ENCODE data around the gene FZD7.

FZD7 gene

GRCh38 chr2:202002381-202002780, 31.3 kb upstream of the FZD7 start:
- no peak for FAIRE-seq

GRCh38 chr2:202005272-202005887, 28.3 kb upstream of the FZD7 start:
- FAIRE-seq = no peak
- DNase-seq (ENCODE audit: insufficient read length, low spot score) = no peak
- TF ChIP-seq POLR2A (IDR thresholded peaks at IDR 0.05; ENCODE audit: low read depth, low read length) = no peak

More at GRCh38 chr2:202002381-202002780, 31.3 kb upstream of the FZD7 start:
- TF ChIP-seq POLR2A (IDR thresholded peaks at IDR 0.05; ENCODE audit: low read depth, low read length) = no peak
- DNase-seq (ENCODE audit: insufficient read length, low spot score) = no peak

GRCh38 chr2:202006301-202006700, 27.4 kb upstream of the FZD7 start:
- TF ChIP-seq POLR2A (IDR thresholded peaks at IDR 0.05; ENCODE audit: low read depth, low read length) = no peak
- FAIRE-seq = no peak
- no peak for DNase-seq (ENCODE audit: insufficient read length, low spot score)

GRCh38 chr2:202007015-202007982, 26.4 kb upstream of the FZD7 start:
- DNase-seq (ENCODE audit: insufficient read length, low spot score) = no peak
- no peak for TF ChIP-seq POLR2A (IDR thresholded peaks at IDR 0.05; ENCODE audit: low read depth, low read length)
- FAIRE-seq = no peak

- FAIRE-seq (no peak), DNase-seq (ENCODE audit: insufficient read length, low spot score) (no peak)
- no peak for TF ChIP-seq POLR2A (IDR thresholded peaks at IDR 0.05; ENCODE audit: low read depth, low read length)
These were observed 25.7 kb upstream of the FZD7 start for GRCh38 chr2:202007983-202008354.

- no peak for TF ChIP-seq POLR2A (IDR thresholded peaks at IDR 0.05; ENCODE audit: low read depth, low read length)
- DNase-seq (ENCODE audit: insufficient read length, low spot score) = no peak
- FAIRE-seq = no peak
These were observed 24.6 kb upstream of the FZD7 start for GRCh38 chr2:202009019-202009481.

GRCh38 chr2:202009581-202009980, 24.1 kb upstream of the FZD7 start:
- FAIRE-seq (no peak), DNase-seq (ENCODE audit: insufficient read length, low spot score) (no peak)
- no peak for TF ChIP-seq POLR2A (IDR thresholded peaks at IDR 0.05; ENCODE audit: low read depth, low read length)

- TF ChIP-seq POLR2A (IDR thresholded peaks at IDR 0.05; ENCODE audit: low read depth, low read length) = no peak
- DNase-seq (ENCODE audit: insufficient read length, low spot score) (no peak), FAIRE-seq (no peak)
These were observed 19.3 kb upstream of the FZD7 start for GRCh38 chr2:202014318-202014717.

GRCh38 chr2:202014759-202015211, 18.9 kb upstream of the FZD7 start:
- TF ChIP-seq POLR2A (IDR thresholded peaks at IDR 0.05; ENCODE audit: low read depth, low read length) = no peak
- FAIRE-seq (no peak), DNase-seq (ENCODE audit: insufficient read length, low spot score) (no peak)

- TF ChIP-seq POLR2A (IDR thresholded peaks at IDR 0.05; ENCODE audit: low read depth, low read length) = no peak
- no peak for DNase-seq (ENCODE audit: insufficient read length, low spot score)
- no peak for FAIRE-seq
These were observed 18.2 kb upstream of the FZD7 start for GRCh38 chr2:202015471-202015870.

GRCh38 chr2:202016579-202017227, 17.0 kb upstream of the FZD7 start:
- TF ChIP-seq POLR2A (IDR thresholded peaks at IDR 0.05; ENCODE audit: low read depth, low read length) = no peak
- no peak for DNase-seq (ENCODE audit: insufficient read length, low spot score)
- FAIRE-seq = no peak

GRCh38 chr2:202017940-202018339, 15.7 kb upstream of the FZD7 start:
- DNase-seq (ENCODE audit: insufficient read length, low spot score) (no peak), FAIRE-seq (no peak)
- TF ChIP-seq POLR2A (IDR thresholded peaks at IDR 0.05; ENCODE audit: low read depth, low read length) = no peak

- TF ChIP-seq POLR2A (IDR thresholded peaks at IDR 0.05; ENCODE audit: low read depth, low read length) = no peak
- DNase-seq (ENCODE audit: insufficient read length, low spot score) (no peak), FAIRE-seq (no peak)
These were observed 14.7 kb upstream of the FZD7 start for GRCh38 chr2:202018950-202019349.
